Thyroid gland (tissue), 4 donors: ENCODE measurements around the gene CHAF1B. TPM values are rescaled to one million over a fixed set of nuclear protein-coding genes. Genes with fewer than 3 reads are reported as not detected.

Source experiments
- DNase-seq, 2 donors: peaks; one replicate each; pipeline ENCODE4 v3.0.0-alpha.2; 2019
- H3K27ac ChIP-seq, 3 donors: fragments of 200-600 bp; sonication (generic); 1 replicate in 2 of 3; 2 replicates in 1 of 3; pipeline ENCODE4 v1.5.1; 2016 to 2019; ENCODE audit warnings: mild to moderate bottlenecking in 1 of 3, moderate library complexity in 1 of 3
- H3K27me3 ChIP-seq: fragments of 200-600 bp; sonication (generic); one replicate; pipeline ENCODE4 v1.5.1; 2019
- H3K36me3 ChIP-seq, 2 donors: fragments of 200-600 bp; sonication (generic); one replicate each; pipeline ENCODE4 v1.5.1; 2016 to 2019
- H3K4me1 ChIP-seq, 2 donors: fragments of 200-600 bp; sonication (generic); one replicate each; pipeline ENCODE4 v1.5.1; 2017 to 2019
- H3K4me3 ChIP-seq, 3 donors: fragments of 200-600 bp; sonication (generic); replicated peaks in 1 of 3; 1 replicate in 2 of 3; 2 replicates in 1 of 3; pipeline ENCODE4 v1.5.1; 2016; ENCODE audit warnings: mild to moderate bottlenecking in 1 of 3
- H3K9me3 ChIP-seq: fragments of 200-600 bp; sonication (generic); one replicate; pipeline ENCODE4 v1.5.1; 2017
- POLR2A ChIP-seq, 2 donors: fragments of 450-650 bp; IDR thresholded peaks; one replicate each; pipeline ENCODE4 v1.6.1; 2017; ENCODE audit warnings: antibody characterized with exemption in 2 of 2, mild to moderate bottlenecking in 2 of 2, moderate library complexity in 1 of 2
- WGBS, 2 donors: methylation state at CpG; one replicate each; pipeline ENCODE4 v1.1.5; 2017; 5-methylcytosine and 5-hydroxymethylcytosine counted together
- intact Hi-C: fragments of 100-400 bp; cut with DNase I; formaldehyde crosslinking; loops from one replicate; pipeline ENCODE4 v1.15.1; 2023
- total RNA-seq, 4 donors: library from RNA; depleted of rRNA; stranded (reverse); fragments of >200 nt; gene quantifications; one replicate each; pipeline ENCODE4 v1.2.3, GENCODE V29; 2016
- TF ChIP-seq, protein P1 (sequence below), 6 experiments: fragments of 200-600 bp in 3 of 6; fragments of 450-650 bp in 3 of 6; sonication (generic) in 3 of 6; IDR thresholded peaks; one replicate each; pipeline ENCODE4 v1.5.1; 2016 to 2019; ENCODE audit warnings: antibody characterized with exemption in 6 of 6, mild to moderate bottlenecking in 2 of 6, inconsistent platforms in 1 of 6, moderate library complexity in 1 of 6

CHAF1B gene
- total RNA-seq, 4 donors from 2014 or later = 0.89 to 1.7 (median 0.99) TPM

GRCh38 chr21:36419996-36420395, 34.8 kb downstream of the CHAF1B start:
- Histone ChIP-seq H3K9me3 (no peaks in the 10 kb centered on the region), H3K27ac (no peak overlapping the region), H3K4me3 (no peak overlapping the region), H3K4me1 (no peaks in the 10 kb centered on the region), H3K27me3 (no peaks in the 10 kb centered on the region), H3K36me3 (no peaks in the 10 kb centered on the region)
- TF ChIP-seq, protein P1, sequence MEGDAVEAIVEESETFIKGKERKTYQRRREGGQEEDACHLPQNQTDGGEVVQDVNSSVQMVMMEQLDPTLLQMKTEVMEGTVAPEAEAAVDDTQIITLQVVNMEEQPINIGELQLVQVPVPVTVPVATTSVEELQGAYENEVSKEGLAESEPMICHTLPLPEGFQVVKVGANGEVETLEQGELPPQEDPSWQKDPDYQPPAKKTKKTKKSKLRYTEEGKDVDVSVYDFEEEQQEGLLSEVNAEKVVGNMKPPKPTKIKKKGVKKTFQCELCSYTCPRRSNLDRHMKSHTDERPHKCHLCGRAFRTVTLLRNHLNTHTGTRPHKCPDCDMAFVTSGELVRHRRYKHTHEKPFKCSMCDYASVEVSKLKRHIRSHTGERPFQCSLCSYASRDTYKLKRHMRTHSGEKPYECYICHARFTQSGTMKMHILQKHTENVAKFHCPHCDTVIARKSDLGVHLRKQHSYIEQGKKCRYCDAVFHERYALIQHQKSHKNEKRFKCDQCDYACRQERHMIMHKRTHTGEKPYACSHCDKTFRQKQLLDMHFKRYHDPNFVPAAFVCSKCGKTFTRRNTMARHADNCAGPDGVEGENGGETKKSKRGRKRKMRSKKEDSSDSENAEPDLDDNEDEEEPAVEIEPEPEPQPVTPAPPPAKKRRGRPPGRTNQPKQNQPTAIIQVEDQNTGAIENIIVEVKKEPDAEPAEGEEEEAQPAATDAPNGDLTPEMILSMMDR (IDR thresholded peaks at IDR 0.05) = peak in 5 of 6 experiments; percentile 56 to 80 (median 66)
- no peak for TF ChIP-seq POLR2A (IDR thresholded peaks at IDR 0.05)
- DNase-seq = peak; percentile 77 to 80
- intact Hi-C loops = no loop called here
- WGBS, 2 donors = 12 to 30% methylated on average over 8 of the region's 8 CpGs

GRCh38 chr21:36420571-36421339, 35.6 kb downstream of the CHAF1B start:
- H3K4me3 ChIP-seq = no peak overlapping the region
- DNase-seq = no peak
- H3K4me1 ChIP-seq = no peaks in the 10 kb centered on the region
- intact Hi-C loops = no loop called here
- no peaks in the 10 kb centered on the region for H3K36me3 ChIP-seq
- TF ChIP-seq POLR2A (IDR thresholded peaks at IDR 0.05) = no peak
- TF ChIP-seq, protein P1 (IDR thresholded peaks at IDR 0.05) = no peak
- no peaks in the 10 kb centered on the region for H3K9me3 ChIP-seq
- no peaks in the 10 kb centered on the region for H3K27me3 ChIP-seq
- H3K27ac ChIP-seq = no peak overlapping the region
- 91 to 92% methylated on average over 18 of the region's 18 CpGs for WGBS, 2 donors

DNA sequence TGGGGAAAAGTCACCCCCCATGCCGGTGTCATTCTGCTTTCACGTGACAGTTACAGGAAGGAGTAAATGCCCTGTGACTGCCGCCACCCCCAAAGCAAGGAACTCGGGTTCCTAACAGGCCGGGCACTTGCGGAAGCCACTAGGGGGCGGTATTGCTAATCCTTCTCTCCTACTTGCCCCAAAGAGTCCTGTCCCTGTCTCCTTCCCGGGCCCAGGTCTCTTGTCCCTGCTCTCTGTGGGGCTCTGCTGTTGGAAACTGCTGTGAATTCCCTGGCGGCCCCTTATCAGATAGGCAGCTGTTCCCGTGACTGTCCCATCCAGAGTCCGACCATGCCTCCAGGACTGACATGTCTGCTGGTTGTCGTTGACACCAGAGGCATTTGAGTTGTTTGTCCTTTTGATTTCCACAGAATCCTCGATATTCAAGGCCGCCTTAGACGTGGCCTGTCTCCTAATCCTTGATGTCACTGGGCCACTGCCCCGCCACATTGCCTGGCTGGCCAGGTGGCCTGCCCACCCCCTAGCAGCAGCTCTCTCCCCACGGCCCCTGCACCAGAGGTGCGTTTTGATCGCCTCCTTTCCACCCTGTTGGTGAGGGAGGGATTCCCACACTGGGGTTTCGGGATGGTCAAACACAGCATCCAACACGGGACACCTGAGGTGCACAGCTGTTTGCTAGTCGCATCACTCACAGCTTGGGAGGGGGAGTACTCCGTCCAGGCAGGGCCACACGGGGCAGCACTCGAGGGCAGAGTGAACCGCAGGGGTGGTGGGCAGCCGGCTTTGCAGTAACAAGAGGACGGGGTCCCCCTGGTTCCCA, 37.3 kb downstream of the CHAF1B start:
- H3K27ac ChIP-seq = no peak overlapping the region
- peak; percentile 19 to 22 for DNase-seq
- intact Hi-C loops = no loop called here
- no peak overlapping the region for H3K4me3 ChIP-seq
- H3K9me3 ChIP-seq = no peaks in the 10 kb centered on the region
- no peak for TF ChIP-seq POLR2A (IDR thresholded peaks at IDR 0.05)
- TF ChIP-seq, protein P1 (IDR thresholded peaks at IDR 0.05) = peak in 3 of 6 experiments; percentile 12 to 50 (median 15)
- H3K4me1 ChIP-seq = no peaks in the 10 kb centered on the region
- 57 to 59% methylated on average over 26 to 27 of the region's 28 CpGs for WGBS, 2 donors
- no peaks in the 10 kb centered on the region for H3K27me3 ChIP-seq
- no peaks in the 10 kb centered on the region for H3K36me3 ChIP-seq

GRCh38 chr21:36423771-36424433, 38.7 kb downstream of the CHAF1B start:
- intact Hi-C loops = no loop called here
- 80 to 91% methylated on average over 12 of the region's 12 CpGs for WGBS, 2 donors
- no peak overlapping the region for H3K4me3 ChIP-seq

DNA sequence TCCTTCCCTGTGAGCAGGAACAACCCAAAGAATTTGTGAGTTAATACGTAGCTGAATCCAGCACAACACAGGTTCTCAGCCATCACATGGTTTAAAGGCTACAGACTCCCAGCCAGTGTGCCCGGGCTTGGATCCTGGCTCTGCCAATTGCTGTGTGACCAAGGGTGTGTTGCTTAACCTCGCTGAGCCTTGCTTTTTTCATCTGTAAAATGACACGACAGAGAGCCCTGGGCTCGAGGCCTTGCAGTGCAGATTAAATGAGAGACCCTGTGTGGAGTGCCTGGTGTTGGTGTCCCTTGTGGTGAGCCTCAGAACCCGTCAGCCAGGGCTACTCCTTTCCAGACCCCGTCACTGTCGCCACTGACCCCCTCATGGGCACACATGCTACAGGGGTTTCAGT, 39.4 kb downstream of the CHAF1B start:
- H3K9me3 ChIP-seq = no peaks in the 10 kb centered on the region
- no peak for DNase-seq
- peaks cover 0 to 12% of the 10 kb centered on the region in 2 donors for H3K4me1 ChIP-seq
- no peak overlapping the region for H3K27ac ChIP-seq
- intact Hi-C loops = no loop called here
- 94% methylated on average over 6 to 8 of the region's 8 CpGs for WGBS, 2 donors
- no peaks in the 10 kb centered on the region for H3K36me3 ChIP-seq
- H3K4me3 ChIP-seq = no peak overlapping the region
- TF ChIP-seq, protein P1 (IDR thresholded peaks at IDR 0.05) = no peak
- TF ChIP-seq POLR2A (IDR thresholded peaks at IDR 0.05) = no peak
- H3K27me3 ChIP-seq = no peaks in the 10 kb centered on the region

More at GRCh38 chr21:36423771-36424433, 38.7 kb downstream of the CHAF1B start:
- H3K27me3 ChIP-seq = no peaks in the 10 kb centered on the region
- no peak overlapping the region for H3K27ac ChIP-seq
- TF ChIP-seq POLR2A (IDR thresholded peaks at IDR 0.05) = no peak
- H3K36me3 ChIP-seq = no peaks in the 10 kb centered on the region
- DNase-seq = no peak
- no peaks in the 10 kb centered on the region for H3K9me3 ChIP-seq
- H3K4me1 ChIP-seq = peaks cover 0 to 6% of the 10 kb centered on the region in 2 donors
